Measurements from ENCODE around the gene RPL41.

Gene RPL41

GRCh38 chr12:56157201-56158028 lies 41.0 kb downstream of the RPL41 start:
- peak; percentile 38 for DNase-seq

GRCh38 chr12:56158029-56158925 lies 41.8 kb downstream of the RPL41 start, which contains the start of gene MYL6:
Gene MYL6 (plus strand): TSS chr12:56158359. CDS start chr12:56158402, 43 bp downstream.
- DNase-seq: peak; percentile 38

- no peak for DNase-seq
These were observed 42.6 kb downstream of the RPL41 start for GRCh38 chr12:56158926-56159461.

GRCh38 chr12:56159482-56160192 lies 43.2 kb downstream of the RPL41 start:
- DNase-seq: no peak

GRCh38 chr12:56160193-56160763 lies 43.8 kb downstream of the RPL41 start:
- DNase-seq: no peak

- DNase-seq: no peak
These were observed 44.7 kb downstream of the RPL41 start for GRCh38 chr12:56160894-56161689.

GRCh38 chr12:56161690-56162351 lies 45.4 kb downstream of the RPL41 start:
- DNase-seq: no peak

- DNase-seq: no peak
These were observed 46.2 kb downstream of the RPL41 start for GRCh38 chr12:56162468-56163290.

GRCh38 chr12:56163533-56164344 lies 47.3 kb downstream of the RPL41 start:
- DNase-seq: no peak

- no peak for DNase-seq
These were observed 47.9 kb downstream of the RPL41 start for GRCh38 chr12:56164345-56164729.

- DNase-seq: no peak
These were observed 48.9 kb downstream of the RPL41 start for GRCh38 chr12:56165369-56165768.

Measured in GOT3 (cell line).